OCI-LY1 (cell line): ENCODE results near the gene RGPD8.

Experiments
- H2AFZ ChIP-seq: fragments of 200-600 bp; sonication (generic), shearing (Covaris generic); 2 replicates; pipeline ENCODE4 v1.6.0; 2014; ENCODE audit warnings: antibody characterized with exemption, mild to moderate bottlenecking, low read length
- H3F3A ChIP-seq: fragments of 200-600 bp; sonication (generic), shearing (Covaris generic); 2 replicates; pipeline ENCODE4 v1.6.0; 2014; ENCODE audit warnings: mild to moderate bottlenecking, antibody characterized with exemption, low read length, moderate library complexity; ENCODE audit not compliant: insufficient read depth
- H3K27ac ChIP-seq: fragments of 200-600 bp; sonication (generic); 2 replicates; pipeline ENCODE4 v1.5.1; 2014; ENCODE audit warnings: low read length, mixed run types, mild to moderate bottlenecking, low read depth; ENCODE audit not compliant: poor library complexity, severe bottlenecking
- H3K27me3 ChIP-seq: fragments of 200-600 bp; sonication (generic); 2 replicates; pipeline ENCODE4 v1.6.0; 2014; ENCODE audit warnings: antibody characterized with exemption, mild to moderate bottlenecking, low read length, moderate library complexity; ENCODE audit not compliant: insufficient read depth
- H3K36me3 ChIP-seq: fragments of 200-600 bp; sonication (generic); 2 replicates; pipeline ENCODE4 v1.6.1; 2014; ENCODE audit warnings: mild to moderate bottlenecking, antibody characterized with exemption, low read length, moderate library complexity, mixed read lengths; ENCODE audit not compliant: insufficient read depth
- H3K4me1 ChIP-seq: fragments of 200-600 bp; sonication (generic); 2 replicates; pipeline ENCODE4 v1.5.1; 2014; ENCODE audit warnings: mild to moderate bottlenecking, low read length, moderate library complexity; ENCODE audit not compliant: insufficient read depth, severe bottlenecking
- H3K4me2 ChIP-seq: fragments of 200-600 bp; sonication (generic), shearing (Covaris generic); 2 replicates; pipeline ENCODE4 v1.6.1; 2014; ENCODE audit warnings: low read length
- H3K4me3 ChIP-seq: fragments of 200-600 bp; sonication (generic); 2 replicates; pipeline ENCODE4 v1.5.1; 2014; ENCODE audit warnings: low read length, low read depth, mild to moderate bottlenecking, mixed read lengths; ENCODE audit not compliant: poor library complexity, severe bottlenecking
- H3K79me2 ChIP-seq: fragments of 200-600 bp; shearing (Covaris generic); 2 replicates; pipeline ENCODE4 v1.6.1; 2016; ENCODE audit warnings: mixed run types, low read length, mixed read lengths; ENCODE audit not compliant: insufficient read depth
- H3K9ac ChIP-seq: fragments of 200-600 bp; sonication (generic), shearing (Covaris generic); 2 replicates; pipeline ENCODE4 v1.6.1; 2014; ENCODE audit warnings: mild to moderate bottlenecking, low read length, mixed read lengths
- H3K9me2 ChIP-seq: fragments of 200-600 bp; sonication (generic), shearing (Covaris generic); 2 replicates; pipeline ENCODE4 v1.6.1; 2014; ENCODE audit warnings: low read depth, mild to moderate bottlenecking, low read length, mixed read lengths
- H3K9me3 ChIP-seq: fragments of 200-600 bp; shearing (Covaris generic); 2 replicates; pipeline ENCODE4 v1.6.1; 2014; ENCODE audit warnings: low read length, mixed read lengths
- H4K20me1 ChIP-seq: fragments of 200-600 bp; sonication (generic), shearing (Covaris generic); 2 replicates; pipeline ENCODE4 v1.6.0; 2016; ENCODE audit warnings: mild to moderate bottlenecking, low read length; ENCODE audit not compliant: insufficient read depth
- EZH2 ChIP-seq: fragments of 200-600 bp; sonication (generic), shearing (Covaris generic); IDR thresholded peaks from 2 replicates; pipeline ENCODE4 v1.8.0; 2017; ENCODE audit warnings: borderline replicate concordance, mixed run types, mild to moderate bottlenecking, antibody characterized with exemption, low read length, moderate library complexity, mixed read lengths
- TF ChIP-seq, protein P1 (sequence below): fragments of 200-600 bp; sonication (generic), shearing (Covaris generic); IDR thresholded peaks from 2 replicates; pipeline ENCODE4 v1.5.1; 2017; ENCODE audit warnings: mild to moderate bottlenecking, antibody characterized with exemption, low read length, moderate library complexity, mixed read lengths

Gene RGPD8

GRCh38 chr2:112459372-112459771 is 25.9 kb upstream of the RGPD8 start:
- no peaks in the 10 kb centered on the region for H3K9me2 ChIP-seq
- H3K27ac ChIP-seq, result no peak overlapping the region
- no peaks in the 10 kb centered on the region for H3K79me2 ChIP-seq
- H3K36me3 ChIP-seq, result no peaks in the 10 kb centered on the region
- no peaks in the 10 kb centered on the region for H3F3A ChIP-seq
- 0 out of 2 replicates have a peak, but pooled peaks cover 3% of the 10 kb centered on the region for H3K27me3 ChIP-seq
- no peaks in the 10 kb centered on the region for H4K20me1 ChIP-seq
- H3K9ac ChIP-seq, result no peak overlapping the region
- no peak overlapping the region for H2AFZ ChIP-seq
- no peak overlapping the region for H3K4me3 ChIP-seq
- TF ChIP-seq, protein P1, sequence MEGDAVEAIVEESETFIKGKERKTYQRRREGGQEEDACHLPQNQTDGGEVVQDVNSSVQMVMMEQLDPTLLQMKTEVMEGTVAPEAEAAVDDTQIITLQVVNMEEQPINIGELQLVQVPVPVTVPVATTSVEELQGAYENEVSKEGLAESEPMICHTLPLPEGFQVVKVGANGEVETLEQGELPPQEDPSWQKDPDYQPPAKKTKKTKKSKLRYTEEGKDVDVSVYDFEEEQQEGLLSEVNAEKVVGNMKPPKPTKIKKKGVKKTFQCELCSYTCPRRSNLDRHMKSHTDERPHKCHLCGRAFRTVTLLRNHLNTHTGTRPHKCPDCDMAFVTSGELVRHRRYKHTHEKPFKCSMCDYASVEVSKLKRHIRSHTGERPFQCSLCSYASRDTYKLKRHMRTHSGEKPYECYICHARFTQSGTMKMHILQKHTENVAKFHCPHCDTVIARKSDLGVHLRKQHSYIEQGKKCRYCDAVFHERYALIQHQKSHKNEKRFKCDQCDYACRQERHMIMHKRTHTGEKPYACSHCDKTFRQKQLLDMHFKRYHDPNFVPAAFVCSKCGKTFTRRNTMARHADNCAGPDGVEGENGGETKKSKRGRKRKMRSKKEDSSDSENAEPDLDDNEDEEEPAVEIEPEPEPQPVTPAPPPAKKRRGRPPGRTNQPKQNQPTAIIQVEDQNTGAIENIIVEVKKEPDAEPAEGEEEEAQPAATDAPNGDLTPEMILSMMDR, result no peak
- TF ChIP-seq EZH2, result no peak
- H3K4me1 ChIP-seq, result no peaks in the 10 kb centered on the region
- no peak overlapping the region for H3K4me2 ChIP-seq
- no peaks in the 10 kb centered on the region for H3K9me3 ChIP-seq

DNA sequence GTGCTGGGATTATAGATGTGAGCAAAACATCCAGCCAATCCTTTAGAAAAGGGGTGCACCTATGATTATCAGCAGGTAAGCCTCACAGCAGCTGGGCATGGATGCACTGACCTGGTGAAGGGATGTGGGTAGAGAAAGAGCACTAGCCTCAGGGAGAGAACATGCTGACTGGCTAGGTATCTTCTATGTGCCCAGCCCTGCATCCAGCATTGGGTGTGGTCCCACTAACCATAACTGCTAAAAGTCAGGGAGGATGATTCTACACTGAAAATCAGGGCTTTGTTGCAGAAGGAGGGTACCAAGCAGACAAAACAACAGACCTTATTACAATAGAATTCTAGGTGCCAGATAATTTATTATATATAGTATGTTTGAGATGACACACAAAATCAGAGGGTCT is 21.1 kb upstream of the RGPD8 start:
- H4K20me1 ChIP-seq, result no peaks in the 10 kb centered on the region

DNA sequence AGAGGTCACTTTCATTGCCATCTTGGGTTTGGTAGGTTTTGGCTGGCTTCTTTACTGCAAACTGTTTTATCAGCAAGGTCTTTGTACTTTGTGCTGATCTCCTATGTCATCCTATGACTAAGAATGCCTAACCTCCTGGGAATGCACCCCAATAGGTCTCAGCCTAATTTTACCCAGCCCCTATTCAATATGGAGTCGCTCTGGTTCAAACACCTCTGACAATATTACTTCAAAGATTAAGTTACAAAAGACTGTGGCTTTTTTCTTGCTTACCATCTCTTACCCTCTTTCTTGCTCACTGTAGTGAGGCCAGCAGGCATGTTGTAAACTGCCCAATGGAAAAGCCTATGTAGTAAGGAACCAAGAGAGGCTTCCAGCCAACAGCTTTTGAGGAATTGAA is 17.9 kb upstream of the RGPD8 start:
- TF ChIP-seq, protein P1, result no peak
- TF ChIP-seq EZH2, result no peak
- H3K4me3 ChIP-seq, result no peak overlapping the region
- H3K9me2 ChIP-seq, result no peaks in the 10 kb centered on the region
- no peak overlapping the region for H3K27ac ChIP-seq
- no peaks in the 10 kb centered on the region for H3K4me1 ChIP-seq
- H3K79me2 ChIP-seq, result no peaks in the 10 kb centered on the region
- no peak overlapping the region for H3K9ac ChIP-seq
- H3K27me3 ChIP-seq, result no peaks in the 10 kb centered on the region
- no peaks in the 10 kb centered on the region for H4K20me1 ChIP-seq
- H3K36me3 ChIP-seq, result no peaks in the 10 kb centered on the region
- no peak overlapping the region for H3K4me2 ChIP-seq
- no peak overlapping the region for H2AFZ ChIP-seq
- no peaks in the 10 kb centered on the region for H3F3A ChIP-seq
- H3K9me3 ChIP-seq, result 0 out of 2 replicates have a peak, but pooled peaks cover 4% of the 10 kb centered on the region

More for the DNA sequence above, 21.1 kb upstream of the RGPD8 start:
- Histone ChIP-seq H3F3A (no peaks in the 10 kb centered on the region), H3K27ac (no peak overlapping the region), H3K4me2 (no peak overlapping the region), H3K27me3 (0 out of 2 replicates have a peak, but pooled peaks cover 3% of the 10 kb centered on the region), H3K36me3 (no peaks in the 10 kb centered on the region), H2AFZ (no peak overlapping the region), H3K9me3 (0 out of 2 replicates have a peak, but pooled peaks cover 4% of the 10 kb centered on the region), H3K79me2 (no peaks in the 10 kb centered on the region), H3K9me2 (no peaks in the 10 kb centered on the region), H3K4me1 (no peaks in the 10 kb centered on the region), H3K4me3 (no peak overlapping the region), H3K9ac (no peak overlapping the region)
- TF ChIP-seq, protein P1, result no peak
- TF ChIP-seq EZH2, result no peak
